Stimulated activated CD4-positive, alpha-beta T cell treated with anti-CD3 and anti-CD28 coated beads, Interleukin-1b, Interleukin-23, amount 100 ng/mL, for 24 hours (primary cell): Measurements from ENCODE around the gene KRT4.

Experiments used
- DNase-seq, 4 experiments: peaks; one replicate each; pipeline ENCODE4 v3.0.0-alpha.2; 2020; ENCODE audit warnings: low read depth in 4 of 4, low spot score in 1 of 4

KRT4 gene

GRCh38 chr12:52822771-52823510 lies 9.0 kb upstream of the KRT4 start:
- no peak for DNase-seq

DNA sequence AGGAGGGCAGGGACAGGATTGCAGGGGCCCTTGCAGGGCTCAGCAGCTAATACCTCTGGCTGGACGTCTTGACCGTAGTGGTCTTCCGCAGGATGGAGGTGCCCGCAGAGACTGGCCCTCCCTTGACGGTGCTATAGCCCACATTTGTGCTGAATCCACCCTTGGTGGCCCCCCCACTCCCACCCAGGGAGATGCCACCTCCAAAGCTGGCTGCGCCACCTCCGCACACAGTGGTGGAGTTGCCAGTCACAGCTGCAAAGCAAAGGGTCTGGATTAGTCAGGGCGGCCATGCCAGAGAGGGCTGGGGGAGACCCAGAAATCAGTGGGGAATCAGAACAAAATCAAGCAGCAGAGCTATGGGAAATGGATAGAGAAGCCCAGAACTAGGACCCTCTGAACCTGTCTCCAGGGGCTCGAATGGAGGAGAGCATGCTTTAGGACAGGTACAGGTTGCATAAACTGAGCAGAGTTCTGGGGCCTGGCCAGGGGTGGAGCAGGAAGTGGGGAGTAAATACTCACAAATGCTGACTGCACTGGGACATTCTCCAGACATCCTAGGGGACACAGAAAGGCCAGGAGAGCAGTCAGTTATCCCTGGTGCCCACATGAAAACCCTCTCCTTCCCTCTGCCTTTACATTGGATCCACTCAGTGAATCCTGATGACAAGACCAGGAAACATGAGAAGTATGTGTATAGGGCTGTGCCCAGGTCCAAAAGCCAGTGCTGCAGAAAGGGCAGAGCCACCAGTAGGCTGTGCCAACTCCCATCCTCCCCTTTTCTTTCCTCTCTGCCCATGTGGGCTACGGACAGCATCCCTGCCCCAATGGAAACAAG lies 8.1 kb upstream of the KRT4 start:
- no peak for DNase-seq

DNA sequence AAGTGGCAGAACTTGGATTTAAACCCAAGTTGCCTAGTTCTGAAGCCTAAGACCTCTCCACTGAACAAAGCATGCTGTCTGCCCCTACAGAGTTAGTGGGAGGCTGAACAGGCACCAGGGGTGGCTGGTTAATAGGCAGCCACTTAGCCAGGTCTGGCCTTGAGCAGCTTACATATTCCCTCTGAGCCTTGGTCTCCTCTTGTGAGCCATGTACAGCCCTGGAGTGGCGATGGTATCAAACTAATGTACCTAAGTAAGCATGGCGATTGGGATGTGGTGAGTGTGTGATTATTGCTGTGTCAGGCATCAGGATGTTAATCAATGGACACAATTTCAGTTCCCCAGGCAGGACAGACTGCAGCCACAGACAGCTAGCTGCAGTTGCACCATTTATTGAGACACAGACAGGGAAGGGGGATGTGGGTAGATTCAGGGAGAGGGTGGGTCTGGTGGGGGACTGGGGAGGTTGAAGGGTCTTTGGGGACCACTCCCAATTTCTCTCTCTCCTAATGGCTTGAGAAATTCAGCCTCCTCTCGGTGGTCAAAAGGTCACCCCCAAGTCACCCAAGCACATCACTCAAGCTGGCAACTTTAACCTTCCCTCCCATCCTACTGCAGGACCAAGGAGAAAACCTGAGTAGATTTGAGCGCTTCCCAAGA lies 7.3 kb upstream of the KRT4 start:
- DNase-seq, result no peak

DNA sequence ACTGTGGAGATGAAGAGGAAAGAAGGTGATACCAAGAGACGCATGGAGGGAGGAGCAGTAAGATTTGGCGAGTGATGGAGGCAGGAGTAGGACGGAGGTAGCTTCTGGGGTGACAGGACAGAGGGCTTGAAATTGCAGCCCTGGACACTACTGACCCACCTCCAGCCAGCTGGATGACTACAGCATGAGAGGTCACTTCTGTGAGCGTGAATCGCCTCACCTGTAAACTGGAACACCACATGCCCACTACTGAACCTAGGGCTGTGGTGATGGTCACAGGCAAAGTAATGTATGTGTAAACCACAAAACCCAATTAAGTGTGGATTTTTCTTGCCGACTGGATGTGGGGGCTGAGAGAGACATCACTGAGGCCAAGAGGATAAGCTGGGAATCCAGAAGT lies 6.6 kb upstream of the KRT4 start:
- DNase-seq, result no peak

DNA sequence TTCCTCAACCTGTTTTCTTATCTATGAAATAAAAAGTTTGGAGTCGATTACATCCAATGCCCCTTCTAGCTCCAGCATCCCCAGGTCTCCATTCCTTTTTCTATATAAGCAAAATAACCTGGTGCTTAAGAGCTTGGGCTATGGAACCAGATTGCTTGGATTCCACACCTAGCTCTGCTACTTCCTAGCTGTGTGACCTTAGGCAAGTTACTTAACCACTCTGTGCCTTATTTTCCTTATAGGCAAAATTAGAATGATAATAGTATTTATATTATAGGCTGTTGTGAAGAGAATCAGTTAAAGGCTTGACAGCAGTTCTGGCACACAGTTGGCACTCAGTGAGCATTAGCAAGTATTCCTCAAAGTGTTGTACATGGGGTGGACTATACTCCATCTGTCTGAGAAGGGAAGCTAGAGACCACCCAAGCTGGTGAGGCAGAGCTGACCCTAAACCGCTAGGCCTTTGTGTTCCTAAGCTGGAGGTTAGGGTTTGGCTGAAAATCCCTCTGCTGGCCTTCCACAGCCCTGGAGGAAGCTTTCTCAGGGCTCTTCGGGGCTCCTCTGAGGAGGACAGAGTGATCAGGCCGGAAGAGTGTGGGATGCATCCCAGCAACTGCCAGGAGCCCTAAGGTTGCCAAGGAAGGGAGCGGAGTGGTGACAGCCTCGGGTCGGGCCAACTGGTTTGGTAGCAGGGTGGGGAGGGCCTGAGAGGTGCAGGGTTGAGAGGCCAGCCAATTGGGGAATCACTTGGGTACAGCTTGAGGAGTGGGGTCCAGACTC lies 6.0 kb upstream of the KRT4 start:
- no peak for DNase-seq

GRCh38 chr12:52818887-52819420 lies 5.0 kb upstream of the KRT4 start:
- DNase-seq, result no peak

GRCh38 chr12:52818388-52818787 lies 4.5 kb upstream of the KRT4 start:
- no peak for DNase-seq

- DNase-seq, result no peak
Measured at GRCh38 chr12:52817699-52818238, 3.9 kb upstream of the KRT4 start.

DNA sequence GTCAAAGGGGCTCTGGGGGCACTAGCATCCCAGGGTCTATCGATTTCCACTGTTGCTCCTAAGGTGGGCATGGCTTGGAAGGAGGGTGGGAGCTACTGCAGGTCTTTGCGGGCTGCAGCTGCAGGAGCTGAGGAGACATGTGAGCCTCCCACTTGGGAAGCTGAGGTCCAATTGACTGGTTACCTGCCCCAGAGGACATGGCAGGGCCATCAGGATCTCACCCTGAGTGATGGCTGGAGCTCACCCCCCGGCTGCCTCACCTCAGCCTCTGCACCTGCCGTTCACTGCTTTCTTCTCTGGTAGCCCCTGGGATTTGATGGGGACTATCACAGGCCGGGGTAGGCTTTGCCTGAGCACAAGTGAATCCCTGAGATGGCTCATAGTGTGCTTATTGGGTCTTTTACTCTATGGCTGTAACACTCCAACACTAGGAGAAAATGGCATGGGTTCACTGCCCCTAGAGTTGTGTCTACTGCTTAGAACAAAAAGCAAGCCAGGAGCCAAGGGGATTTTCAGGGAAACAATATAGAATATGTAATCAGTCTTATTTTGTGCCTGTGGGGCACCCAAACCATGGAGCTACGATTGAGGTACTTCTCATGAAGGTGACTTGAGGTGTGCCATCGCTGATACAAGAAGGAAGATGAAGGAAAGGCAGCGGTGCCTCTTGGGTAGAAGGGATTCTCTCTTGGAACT lies 3.2 kb upstream of the KRT4 start:
- DNase-seq, result no peak

- no peak for DNase-seq
Measured at GRCh38 chr12:52815676-52816588, 2.0 kb upstream of the KRT4 start.

GRCh38 chr12:52815161-52815560 lies 1.2 kb upstream of the KRT4 start:
- no peak for DNase-seq

DNA sequence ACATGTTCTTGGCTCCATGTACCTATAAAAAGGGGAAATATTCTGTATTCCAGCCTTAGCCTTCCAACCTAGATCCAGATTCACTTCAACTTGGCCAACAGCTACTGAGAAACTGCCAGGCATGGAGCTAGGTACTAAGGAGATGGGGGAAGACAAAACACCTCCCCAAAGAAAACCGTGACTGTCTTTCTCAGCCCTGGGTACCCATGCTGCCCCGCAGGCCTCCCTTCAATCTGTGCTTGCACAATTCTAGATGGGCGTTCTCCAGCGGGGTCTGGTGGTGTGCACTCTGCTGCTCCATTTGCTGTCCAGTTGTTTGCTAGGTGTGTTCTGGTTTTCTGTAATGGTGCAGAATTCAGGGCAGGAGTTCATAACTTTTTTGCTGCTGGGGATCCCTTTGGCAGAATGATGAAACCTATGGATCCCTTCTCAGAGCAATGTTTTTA lies 817 bp upstream of the KRT4 start:
- no peak for DNase-seq

- no peak for DNase-seq
Measured at GRCh38 chr12:52813203-52813819, 605 bp downstream of the KRT4 start.

DNA sequence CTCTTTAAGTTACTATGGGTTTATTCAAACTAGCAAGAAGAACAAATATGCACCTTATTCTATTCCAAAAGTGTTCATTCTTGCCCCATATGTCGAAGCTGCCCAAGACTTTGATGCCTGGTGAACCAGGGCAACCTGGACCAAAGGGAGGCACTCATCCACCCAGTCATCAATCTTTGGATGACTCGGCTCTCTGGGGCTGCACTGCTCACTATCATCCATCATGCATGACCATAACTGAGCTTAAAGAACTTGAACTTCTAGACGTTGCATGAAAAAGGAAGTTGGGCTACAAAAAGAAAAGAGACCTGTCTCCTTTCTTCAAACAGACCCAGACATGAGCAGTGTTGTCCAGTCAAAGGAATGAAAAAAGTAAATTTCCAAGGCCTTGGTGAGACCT lies 1.2 kb downstream of the KRT4 start:
- DNase-seq, result no peak

GRCh38 chr12:52812073-52812400 lies 1.9 kb downstream of the KRT4 start:
- no peak for DNase-seq

DNA sequence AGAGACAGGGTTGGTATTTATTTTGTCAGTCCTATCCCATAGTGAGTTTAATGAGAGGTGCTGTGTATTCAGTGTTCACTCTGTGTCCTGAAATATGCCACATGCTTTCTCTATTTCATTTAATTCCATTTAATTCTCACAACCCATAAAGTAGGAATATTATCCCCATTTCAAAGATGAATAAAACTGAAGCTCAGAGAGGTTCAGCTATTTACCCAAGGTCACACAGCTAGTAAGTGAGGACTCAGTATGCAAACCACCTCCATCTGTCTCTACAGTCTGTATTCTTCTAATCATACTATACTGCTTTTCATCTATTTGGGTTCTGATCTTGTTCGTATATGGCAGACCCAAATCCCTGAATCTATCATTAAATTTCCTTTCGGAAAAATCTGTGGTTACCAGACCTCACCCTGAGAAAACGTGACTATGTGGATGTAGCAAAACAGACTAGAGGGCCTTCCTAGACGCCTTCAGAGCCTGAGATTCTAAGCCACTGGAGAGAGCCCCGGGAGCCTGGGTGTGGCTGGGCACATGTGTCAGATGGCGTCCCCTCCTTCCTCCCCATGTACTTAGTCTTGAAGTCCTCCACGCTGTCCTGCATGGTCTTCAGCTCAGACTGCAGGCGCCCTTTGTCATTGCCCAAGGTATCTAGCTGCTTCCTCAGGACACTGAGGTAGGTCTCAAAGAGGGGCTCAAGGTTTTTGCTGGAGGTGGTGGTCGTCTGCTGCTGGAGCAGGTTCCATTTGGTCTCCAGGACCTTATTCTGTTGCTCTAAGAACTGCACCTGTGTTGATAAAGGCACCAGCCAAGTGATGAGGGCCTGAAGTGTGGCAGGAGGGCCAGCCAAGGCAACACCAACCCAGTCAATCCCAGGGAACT lies 2.5 kb downstream of the KRT4 start:
- no peak for DNase-seq

DNA sequence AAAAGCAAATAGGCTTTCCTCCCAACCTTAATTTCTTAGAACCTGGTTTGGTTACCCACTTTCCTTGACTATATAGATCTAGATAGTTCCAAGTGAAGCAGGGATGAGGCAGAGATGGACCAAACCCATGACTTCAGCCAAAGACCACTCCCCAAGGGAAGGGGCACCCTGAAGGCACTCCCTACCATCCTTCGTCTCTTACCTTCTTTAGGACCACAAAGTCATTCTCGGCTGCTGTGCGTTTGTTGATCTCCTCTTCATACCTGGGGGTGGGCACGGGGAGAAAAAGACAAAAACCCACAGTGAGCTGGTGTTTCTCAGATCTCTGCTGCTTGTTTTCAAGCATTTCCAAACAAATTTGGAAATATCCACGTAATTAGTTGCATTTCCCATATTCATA lies 3.4 kb downstream of the KRT4 start:
- DNase-seq, result no peak

DNA sequence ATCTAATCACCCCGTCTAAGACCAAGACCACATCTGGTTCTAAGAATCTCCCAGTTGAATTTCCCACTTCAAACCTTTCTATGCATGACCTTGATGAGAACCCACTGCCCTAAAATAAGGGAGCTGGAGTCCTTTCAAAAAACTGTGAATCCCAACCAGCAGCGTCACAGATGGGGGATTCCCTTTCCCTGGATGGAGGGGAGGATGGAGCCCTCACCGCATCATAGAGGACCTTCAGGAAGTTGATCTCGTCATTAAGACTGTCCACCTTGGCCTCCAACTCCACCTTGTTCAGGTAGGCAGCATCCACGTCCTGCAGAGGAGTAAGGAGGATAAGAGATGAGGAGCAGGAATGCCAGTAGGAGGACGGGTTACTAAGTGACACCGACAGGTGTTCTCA lies 4.8 kb downstream of the KRT4 start:
- no peak for DNase-seq
